HEK293T (cell line): Measurements from ENCODE around the gene OR13J1.
"Not testable (repeated sequence)": the region's sequence is repeated elsewhere in the genome, so short reads cannot be mapped to it uniquely, and the experiment has no call there.

Experiments used
- CTCF ChIA-PET: fragments of 350-600 bp; formaldehyde crosslinking; extraction: SDS; loops from one replicate; lab custom pipeline; 2021; ENCODE audit warnings: antibody characterized with exemption, inconsistent platforms; lab: Yijun Ruan, JAX
- POLR2A ChIA-PET: fragments of 350-600 bp; formaldehyde crosslinking; extraction: SDS; loops from one replicate; lab custom pipeline; 2020; ENCODE audit warnings: antibody characterized with exemption, inconsistent platforms; lab: Yijun Ruan, JAX
- DNase-seq: peaks from one replicate; pipeline ENCODE4 v3.0.0; 2012; ENCODE audit warnings: mixed read lengths; ENCODE audit errors: extremely low spot score
- ARNT ChIP-seq: fragments of 450-650 bp; IDR thresholded peaks from 2 replicates; pipeline ENCODE4 v1.6.1; 2017; ENCODE audit warnings: mild to moderate bottlenecking
- BHLHE40 ChIP-seq: fragments of 450-650 bp; IDR thresholded peaks from 2 replicates; pipeline ENCODE4 v1.6.1; 2016; ENCODE audit warnings: mild to moderate bottlenecking, moderate library complexity, borderline replicate concordance
- CTBP1 ChIP-seq: fragments of 450-650 bp; IDR thresholded peaks from 2 replicates; pipeline ENCODE4 v1.6.1; 2016; ENCODE audit warnings: borderline replicate concordance
- ELF4 ChIP-seq: fragments of 450-650 bp; IDR thresholded peaks from 2 replicates; pipeline ENCODE4 v1.6.1; 2017; ENCODE audit warnings: antibody characterized with exemption
- FOXA1 ChIP-seq: fragments of 450-650 bp; IDR thresholded peaks from 2 replicates; pipeline ENCODE4 v1.6.1; 2016; ENCODE audit warnings: mild to moderate bottlenecking
- FOXK2 ChIP-seq: fragments of 450-650 bp; IDR thresholded peaks from 2 replicates; pipeline ENCODE4 v1.6.1; 2016; ENCODE audit warnings: mild to moderate bottlenecking
- FOXM1 ChIP-seq: fragments of 450-650 bp; IDR thresholded peaks from 2 replicates; pipeline ENCODE4 v1.6.1; 2017; ENCODE audit warnings: mild to moderate bottlenecking, borderline replicate concordance
- HDGF ChIP-seq: fragments of 450-650 bp; IDR thresholded peaks from 2 replicates; pipeline ENCODE4 v1.6.1; 2017; ENCODE audit warnings: antibody characterized with exemption, borderline replicate concordance
- L3MBTL2 ChIP-seq: fragments of 450-650 bp; conservative IDR thresholded peaks from 2 replicates; pipeline ENCODE4 v1.6.1; 2016; ENCODE audit warnings: mild to moderate bottlenecking
- LEF1 ChIP-seq: fragments of 450-650 bp; IDR thresholded peaks from 2 replicates; pipeline ENCODE4 v1.6.1; 2017; ENCODE audit warnings: mild to moderate bottlenecking, borderline replicate concordance
- NFRKB ChIP-seq: fragments of 450-650 bp; IDR thresholded peaks from 2 replicates; pipeline ENCODE4 v1.6.1; 2016; ENCODE audit warnings: mild to moderate bottlenecking, moderate library complexity
- SP1 ChIP-seq: fragments of 450-650 bp; IDR thresholded peaks from 2 replicates; pipeline ENCODE4 v1.6.1; 2017
- SUZ12 ChIP-seq: fragments of 450-650 bp; IDR thresholded peaks from 2 replicates; pipeline ENCODE4 v1.6.1; 2016; ENCODE audit warnings: mild to moderate bottlenecking
- TARDBP ChIP-seq: fragments of 450-650 bp; IDR thresholded peaks from 2 replicates; pipeline ENCODE4 v1.6.1; 2016
- ZNF384 ChIP-seq: fragments of 450-650 bp; IDR thresholded peaks from 2 replicates; pipeline ENCODE4 v1.6.1; 2016
- TF ChIP-seq, protein P1 (sequence below): fragments of 450-650 bp; IDR thresholded peaks from 2 replicates; pipeline ENCODE4 v1.6.1; 2016

OR13J1 gene

DNA sequence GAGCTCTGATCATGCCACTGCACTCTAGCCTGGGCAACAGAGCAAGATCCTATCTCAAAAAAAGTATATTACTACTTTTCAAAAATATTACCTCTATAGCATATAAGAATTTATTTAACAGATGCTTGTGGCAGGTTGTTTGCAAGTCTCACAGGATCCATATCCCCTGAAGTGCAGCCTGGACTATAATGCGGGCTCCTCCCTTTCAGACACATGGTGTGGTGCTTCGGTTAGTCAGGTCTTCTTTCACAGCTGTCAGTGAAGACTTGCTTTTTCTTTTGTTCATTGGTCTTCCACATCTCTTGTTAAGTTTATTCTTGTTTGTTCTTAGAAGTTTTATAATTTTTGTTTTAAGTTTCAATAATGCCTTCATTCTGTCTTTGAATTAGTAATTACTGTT is 26.4 kb upstream of the OR13J1 start:
- CTCF ChIA-PET = no interaction called here
- TF ChIP-seq FOXM1 (no peak), CTBP1 (no peak), BHLHE40 (no peak), FOXK2 (no peak)
- no peak for DNase-seq
- POLR2A ChIA-PET = no interaction called here

DNA sequence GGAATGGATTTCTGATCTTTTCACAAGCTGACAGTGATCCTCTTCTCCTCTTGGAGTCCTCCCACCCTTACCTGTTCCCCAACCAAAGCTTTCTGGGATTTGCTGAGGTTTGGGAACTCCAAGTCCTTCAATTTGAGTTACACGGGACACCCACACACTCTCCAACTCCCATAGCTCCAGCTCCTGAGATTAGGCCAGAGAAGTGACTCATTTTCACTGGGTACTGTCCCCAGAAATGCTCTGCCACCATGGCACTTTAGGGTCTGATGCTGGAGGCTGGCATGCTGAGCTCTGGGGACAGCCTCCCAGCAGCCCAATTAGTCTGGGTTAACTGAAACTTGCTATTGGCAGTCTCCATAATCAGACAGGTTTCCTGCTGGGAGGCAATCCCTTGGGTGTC is 21.9 kb upstream of the OR13J1 start:
- POLR2A ChIA-PET = no interaction called here
- no peak for DNase-seq
- no peak for TF ChIP-seq FOXA1
- no peak for TF ChIP-seq ZNF384
- no peak for TF ChIP-seq BHLHE40
- no peak for TF ChIP-seq L3MBTL2
- TF ChIP-seq ARNT = no peak
- TF ChIP-seq LEF1 = no peak
- no peak for TF ChIP-seq NFRKB
- TF ChIP-seq, protein P1, sequence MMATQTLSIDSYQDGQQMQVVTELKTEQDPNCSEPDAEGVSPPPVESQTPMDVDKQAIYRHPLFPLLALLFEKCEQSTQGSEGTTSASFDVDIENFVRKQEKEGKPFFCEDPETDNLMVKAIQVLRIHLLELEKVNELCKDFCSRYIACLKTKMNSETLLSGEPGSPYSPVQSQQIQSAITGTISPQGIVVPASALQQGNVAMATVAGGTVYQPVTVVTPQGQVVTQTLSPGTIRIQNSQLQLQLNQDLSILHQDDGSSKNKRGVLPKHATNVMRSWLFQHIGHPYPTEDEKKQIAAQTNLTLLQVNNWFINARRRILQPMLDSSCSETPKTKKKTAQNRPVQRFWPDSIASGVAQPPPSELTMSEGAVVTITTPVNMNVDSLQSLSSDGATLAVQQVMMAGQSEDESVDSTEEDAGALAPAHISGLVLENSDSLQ = no peak
- no peak for TF ChIP-seq FOXK2
- TF ChIP-seq TARDBP = no peak
- no peak for TF ChIP-seq SP1
- TF ChIP-seq FOXM1 = no peak
- TF ChIP-seq HDGF = no peak
- TF ChIP-seq ELF4 = no peak
- no peak for TF ChIP-seq CTBP1
- TF ChIP-seq SUZ12 = no peak
- CTCF ChIA-PET = interaction anchor here (1.4 kb wide), 1 partner anchor 9 kb away, joined by 3 read pairs; no protein-coding TSS in a partner anchor

DNA sequence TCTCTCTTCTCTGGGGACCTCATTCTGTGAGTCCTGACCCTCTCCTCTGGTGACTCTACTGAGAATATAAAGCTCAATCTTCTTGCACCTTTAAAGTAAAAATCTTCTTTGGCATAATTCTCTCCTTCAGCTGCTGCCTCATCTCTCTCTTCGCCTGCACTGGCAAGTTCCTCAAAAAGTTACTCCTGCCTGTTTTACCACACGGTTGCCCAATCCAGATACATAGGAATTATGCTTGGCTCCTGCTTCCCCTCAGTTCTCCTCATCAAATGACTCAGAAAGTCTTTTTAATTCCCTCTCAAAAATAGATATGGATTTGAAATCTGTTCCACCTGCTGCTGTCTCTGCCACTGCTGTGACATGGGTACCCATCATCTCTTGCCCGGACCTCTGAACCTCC is 21.4 kb upstream of the OR13J1 start:
- ChIA-PET POLR2A (no interaction called here), CTCF (interaction anchor here (1.4 kb wide), 1 partner anchor 9 kb away, joined by 3 read pairs; no protein-coding TSS in a partner anchor)
- no peak for DNase-seq
- TF ChIP-seq TARDBP (no peak), FOXM1 (no peak), SUZ12 (no peak), CTBP1 (no peak), FOXA1 (no peak), ARNT (no peak), SP1 (no peak), LEF1 (no peak), L3MBTL2 (no peak), NFRKB (no peak), ZNF384 (no peak), HDGF (no peak), FOXK2 (no peak), BHLHE40 (no peak), ELF4 (no peak)
- TF ChIP-seq, protein P1 = no peak

DNA sequence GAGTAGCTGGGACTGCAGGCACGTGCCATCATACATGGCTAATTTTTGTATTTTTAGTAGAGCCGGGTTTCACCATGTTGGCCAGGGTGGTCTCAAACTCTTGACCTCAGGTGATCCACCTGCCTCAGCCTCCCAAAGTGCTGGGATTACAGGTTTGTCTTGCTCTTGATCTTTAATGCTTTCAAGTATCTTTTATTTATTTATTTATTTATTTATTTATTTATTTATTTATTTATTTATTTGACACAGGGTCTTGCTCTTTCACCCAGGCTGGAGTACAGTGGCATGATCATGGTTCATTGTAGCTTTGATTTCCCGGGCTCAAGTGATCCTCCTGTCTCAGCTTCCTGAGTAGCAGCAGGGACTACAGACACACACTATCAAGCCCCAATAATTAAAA is 14.7 kb upstream of the OR13J1 start:
- CTCF ChIA-PET, DNase-seq, POLR2A ChIA-PET: not testable (repeated sequence)

DNA sequence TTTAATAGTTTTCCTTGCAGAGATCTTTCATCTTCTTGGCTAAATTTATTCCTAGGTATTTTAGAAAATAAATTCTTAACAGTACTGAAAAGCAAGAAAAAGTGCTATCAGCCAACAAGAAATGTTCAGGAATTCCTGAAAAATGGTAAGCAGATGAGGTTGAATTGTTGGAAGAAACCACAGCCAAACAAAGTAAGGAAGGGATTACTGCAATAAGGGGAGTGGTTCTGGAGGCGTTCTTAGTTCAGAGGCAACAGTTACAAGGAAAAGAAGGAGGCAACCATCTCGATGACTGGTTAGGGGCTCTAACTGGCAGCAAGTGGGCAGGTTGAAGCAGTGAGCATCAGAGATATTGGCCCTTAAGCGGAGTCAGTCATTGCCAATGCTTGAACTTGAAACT is 12.8 kb upstream of the OR13J1 start:
- ChIA-PET CTCF (interaction anchor here (0.8 to 1.7 kb wide), 5 partner anchors 9 to 95 kb away, joined by 3 to 16 read pairs (median 4); no protein-coding TSS in a partner anchor), POLR2A (interaction anchor here (1.2 kb wide), 1 partner anchor 135 kb away, joined by 3 read pairs; no protein-coding TSS in a partner anchor)
- TF ChIP-seq BHLHE40 = no peak
- no peak for TF ChIP-seq HDGF
- TF ChIP-seq L3MBTL2 = no peak
- no peak for TF ChIP-seq TARDBP
- TF ChIP-seq FOXK2 = no peak
- TF ChIP-seq NFRKB = no peak
- TF ChIP-seq FOXM1 = no peak
- no peak for TF ChIP-seq LEF1
- TF ChIP-seq FOXA1 = no peak
- TF ChIP-seq SP1 = no peak
- TF ChIP-seq CTBP1 = no peak
- no peak for TF ChIP-seq ZNF384
- DNase-seq = no peak

DNA sequence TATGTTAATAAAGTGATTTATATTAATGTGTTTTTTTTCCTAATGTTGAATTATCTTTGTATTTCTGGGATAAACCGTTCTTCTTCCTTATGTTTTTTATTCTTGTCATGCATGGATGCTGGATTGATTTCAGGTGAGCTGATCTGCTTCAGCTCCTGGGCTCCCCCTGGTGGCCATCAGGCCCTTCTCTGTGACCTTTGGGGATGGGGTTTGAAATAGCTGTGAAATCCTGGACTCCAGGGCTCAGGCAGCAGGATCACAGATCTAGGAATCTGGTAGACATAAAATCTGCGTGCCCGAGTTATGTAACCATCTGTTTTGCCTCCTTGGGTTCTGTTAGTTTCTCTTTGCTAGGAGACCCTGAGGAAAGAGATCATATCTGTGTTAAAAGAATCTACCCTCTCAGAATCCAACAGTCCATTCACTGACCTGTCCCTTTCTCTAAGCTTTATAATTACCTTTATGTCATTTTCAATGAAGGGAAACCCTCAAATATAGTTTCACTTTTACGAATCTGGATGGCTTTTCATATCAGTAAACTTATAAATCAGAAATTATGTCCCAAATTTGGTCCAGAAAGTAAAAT is 12.2 kb upstream of the OR13J1 start:
- CTCF ChIA-PET = interaction anchor here (0.6 to 1.7 kb wide), 10 partner anchors 9 to 181 kb away, joined by 3 to 16 read pairs (median 4); no protein-coding TSS in a partner anchor
- TF ChIP-seq LEF1 = no peak
- TF ChIP-seq ELF4 = no peak
- no peak for TF ChIP-seq L3MBTL2
- TF ChIP-seq ZNF384 = no peak
- no peak for TF ChIP-seq TARDBP
- TF ChIP-seq FOXM1 = no peak
- no peak for TF ChIP-seq BHLHE40
- no peak for TF ChIP-seq NFRKB
- TF ChIP-seq, protein P1 = no peak
- TF ChIP-seq CTBP1 = no peak
- no peak for TF ChIP-seq SP1
- TF ChIP-seq HDGF = no peak
- no peak for TF ChIP-seq ARNT
- no peak for TF ChIP-seq SUZ12
- TF ChIP-seq FOXA1 = no peak
- TF ChIP-seq FOXK2 = no peak
- POLR2A ChIA-PET = interaction anchor here (1.0 to 1.2 kb wide), 2 partner anchors 68 to 134 kb away, joined by 3 read pairs; partner anchors contain the start of gene HINT2
- peak; percentile 81 for DNase-seq

DNA sequence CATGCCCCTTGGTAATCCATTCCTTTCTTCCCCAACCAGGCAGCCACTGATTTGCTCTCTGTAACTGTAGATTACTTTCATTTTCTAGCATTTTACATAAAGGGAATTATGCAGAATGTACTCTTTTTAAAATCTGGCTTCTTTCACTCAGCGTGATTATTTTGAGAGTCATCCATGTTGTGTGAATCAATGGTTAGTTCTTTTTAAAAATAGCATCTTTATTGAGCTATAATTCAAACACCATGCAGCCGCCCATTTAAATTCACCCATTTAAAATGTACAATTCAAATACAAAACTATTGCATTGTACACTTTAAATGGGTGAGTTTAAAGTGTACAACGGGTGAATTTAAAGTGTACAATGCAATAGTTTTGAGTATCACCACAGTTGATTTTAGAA is 2.3 kb upstream of the OR13J1 start:
- ChIA-PET POLR2A (no interaction called here), CTCF (no interaction called here)
- no peak for DNase-seq
- TF ChIP-seq BHLHE40 (no peak), FOXA1 (no peak), TARDBP (no peak), SP1 (no peak), SUZ12 (no peak), ARNT (no peak), LEF1 (no peak), FOXK2 (no peak), FOXM1 (no peak), L3MBTL2 (no peak)
